Thyroid gland (tissue), 4 donors: ENCODE results near the gene CALU. TPM values are rescaled to one million over a fixed set of nuclear protein-coding genes. Genes with fewer than 3 reads are reported as not detected.

Source experiments
- DNase-seq, 2 donors: peaks; one replicate each; pipeline ENCODE4 v3.0.0-alpha.2; 2019
- H3K27ac ChIP-seq, 3 donors: fragments of 200-600 bp; sonication (generic); 1 replicate in 2 of 3; 2 replicates in 1 of 3; pipeline ENCODE4 v1.5.1; 2016 to 2019; ENCODE audit warnings: mild to moderate bottlenecking in 1 of 3, moderate library complexity in 1 of 3
- H3K27me3 ChIP-seq: fragments of 200-600 bp; sonication (generic); one replicate; pipeline ENCODE4 v1.5.1; 2019
- H3K36me3 ChIP-seq, 2 donors: fragments of 200-600 bp; sonication (generic); one replicate each; pipeline ENCODE4 v1.5.1; 2016 to 2019
- H3K4me1 ChIP-seq, 2 donors: fragments of 200-600 bp; sonication (generic); one replicate each; pipeline ENCODE4 v1.5.1; 2017 to 2019
- H3K4me3 ChIP-seq, 3 donors: fragments of 200-600 bp; sonication (generic); replicated peaks in 1 of 3; 1 replicate in 2 of 3; 2 replicates in 1 of 3; pipeline ENCODE4 v1.5.1; 2016; ENCODE audit warnings: mild to moderate bottlenecking in 1 of 3
- H3K9me3 ChIP-seq: fragments of 200-600 bp; sonication (generic); one replicate; pipeline ENCODE4 v1.5.1; 2017
- POLR2A ChIP-seq, 2 donors: fragments of 450-650 bp; IDR thresholded peaks; one replicate each; pipeline ENCODE4 v1.6.1; 2017; ENCODE audit warnings: antibody characterized with exemption in 2 of 2, mild to moderate bottlenecking in 2 of 2, moderate library complexity in 1 of 2
- WGBS, 2 donors: methylation state at CpG; one replicate each; pipeline ENCODE4 v1.1.5; 2017; 5-methylcytosine and 5-hydroxymethylcytosine counted together
- intact Hi-C: fragments of 100-400 bp; cut with DNase I; formaldehyde crosslinking; loops from one replicate; pipeline ENCODE4 v1.15.1; 2023
- total RNA-seq, 4 donors: library from RNA; depleted of rRNA; stranded (reverse); fragments of >200 nt; gene quantifications; one replicate each; pipeline ENCODE4 v1.2.3, GENCODE V29; 2016
- TF ChIP-seq, protein P1 (sequence below), 6 experiments: fragments of 200-600 bp in 3 of 6; fragments of 450-650 bp in 3 of 6; sonication (generic) in 3 of 6; IDR thresholded peaks; one replicate each; pipeline ENCODE4 v1.5.1; 2016 to 2019; ENCODE audit warnings: antibody characterized with exemption in 6 of 6, mild to moderate bottlenecking in 2 of 6, inconsistent platforms in 1 of 6, moderate library complexity in 1 of 6

Gene CALU
- total RNA-seq, 4 donors from 2014 or later = 115 to 143 (median 132) TPM

DNA sequence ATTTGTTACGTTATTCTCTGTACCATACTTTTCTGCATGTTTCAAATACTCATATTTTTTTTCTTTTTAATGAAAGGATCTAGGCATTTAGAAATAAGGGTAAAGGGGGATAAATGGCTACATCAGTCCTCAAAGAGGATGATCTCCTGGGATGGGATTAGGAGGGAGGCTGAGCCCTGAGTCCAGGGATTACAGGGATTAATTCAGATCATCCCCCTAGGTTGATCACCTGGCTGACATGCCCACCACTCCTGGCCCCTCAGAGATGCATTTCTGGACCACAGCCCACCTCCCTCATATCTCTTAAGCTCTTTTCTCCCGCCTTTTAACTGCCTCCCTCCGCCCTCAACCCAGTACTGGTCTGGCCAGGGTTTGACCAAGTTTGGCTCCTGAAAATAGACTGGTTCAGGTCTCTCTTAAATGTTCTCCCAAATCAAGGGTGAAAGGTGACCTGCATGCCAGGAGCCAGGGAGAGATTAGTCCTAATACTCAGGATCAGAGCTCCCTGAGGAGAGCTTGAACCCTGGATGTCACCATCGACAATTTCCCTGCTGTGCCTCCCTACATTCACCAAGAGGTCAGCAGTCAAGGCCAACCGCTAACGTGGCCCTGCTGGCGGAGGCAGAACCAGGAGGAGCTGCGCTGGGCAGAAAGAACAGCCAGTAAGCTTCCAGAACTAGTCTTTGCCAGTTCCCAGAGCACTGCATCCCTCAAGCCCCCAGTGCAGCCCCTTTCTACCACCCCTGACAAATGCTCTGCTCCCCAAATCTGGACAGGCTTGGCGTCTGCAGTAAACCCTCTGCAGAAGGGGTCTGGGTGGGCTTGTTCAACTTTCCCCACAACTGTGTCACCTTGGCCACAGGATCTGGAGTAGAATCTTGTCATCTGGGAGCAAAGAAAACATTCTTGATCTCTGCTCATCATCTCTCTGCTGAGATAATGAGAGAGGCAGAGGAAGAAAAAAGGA, 49.6 kb downstream of the CALU start:
- Histone ChIP-seq H3K4me1 (peaks cover 8 to 9% of the 10 kb centered on the region in 2 donors), H3K36me3 (no peaks in the 10 kb centered on the region), H3K4me3 (no peak overlapping the region), H3K27ac (no peak overlapping the region), H3K27me3 (no peaks in the 10 kb centered on the region), H3K9me3 (no peaks in the 10 kb centered on the region)
- 81 to 85% methylated on average over 6 to 9 of the region's 9 CpGs for WGBS, 2 donors
- no peak for TF ChIP-seq POLR2A (IDR thresholded peaks at IDR 0.05)
- TF ChIP-seq, protein P1, sequence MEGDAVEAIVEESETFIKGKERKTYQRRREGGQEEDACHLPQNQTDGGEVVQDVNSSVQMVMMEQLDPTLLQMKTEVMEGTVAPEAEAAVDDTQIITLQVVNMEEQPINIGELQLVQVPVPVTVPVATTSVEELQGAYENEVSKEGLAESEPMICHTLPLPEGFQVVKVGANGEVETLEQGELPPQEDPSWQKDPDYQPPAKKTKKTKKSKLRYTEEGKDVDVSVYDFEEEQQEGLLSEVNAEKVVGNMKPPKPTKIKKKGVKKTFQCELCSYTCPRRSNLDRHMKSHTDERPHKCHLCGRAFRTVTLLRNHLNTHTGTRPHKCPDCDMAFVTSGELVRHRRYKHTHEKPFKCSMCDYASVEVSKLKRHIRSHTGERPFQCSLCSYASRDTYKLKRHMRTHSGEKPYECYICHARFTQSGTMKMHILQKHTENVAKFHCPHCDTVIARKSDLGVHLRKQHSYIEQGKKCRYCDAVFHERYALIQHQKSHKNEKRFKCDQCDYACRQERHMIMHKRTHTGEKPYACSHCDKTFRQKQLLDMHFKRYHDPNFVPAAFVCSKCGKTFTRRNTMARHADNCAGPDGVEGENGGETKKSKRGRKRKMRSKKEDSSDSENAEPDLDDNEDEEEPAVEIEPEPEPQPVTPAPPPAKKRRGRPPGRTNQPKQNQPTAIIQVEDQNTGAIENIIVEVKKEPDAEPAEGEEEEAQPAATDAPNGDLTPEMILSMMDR (IDR thresholded peaks at IDR 0.05) = no peak
- intact Hi-C loops = no loop called here
- no peak for DNase-seq

DNA sequence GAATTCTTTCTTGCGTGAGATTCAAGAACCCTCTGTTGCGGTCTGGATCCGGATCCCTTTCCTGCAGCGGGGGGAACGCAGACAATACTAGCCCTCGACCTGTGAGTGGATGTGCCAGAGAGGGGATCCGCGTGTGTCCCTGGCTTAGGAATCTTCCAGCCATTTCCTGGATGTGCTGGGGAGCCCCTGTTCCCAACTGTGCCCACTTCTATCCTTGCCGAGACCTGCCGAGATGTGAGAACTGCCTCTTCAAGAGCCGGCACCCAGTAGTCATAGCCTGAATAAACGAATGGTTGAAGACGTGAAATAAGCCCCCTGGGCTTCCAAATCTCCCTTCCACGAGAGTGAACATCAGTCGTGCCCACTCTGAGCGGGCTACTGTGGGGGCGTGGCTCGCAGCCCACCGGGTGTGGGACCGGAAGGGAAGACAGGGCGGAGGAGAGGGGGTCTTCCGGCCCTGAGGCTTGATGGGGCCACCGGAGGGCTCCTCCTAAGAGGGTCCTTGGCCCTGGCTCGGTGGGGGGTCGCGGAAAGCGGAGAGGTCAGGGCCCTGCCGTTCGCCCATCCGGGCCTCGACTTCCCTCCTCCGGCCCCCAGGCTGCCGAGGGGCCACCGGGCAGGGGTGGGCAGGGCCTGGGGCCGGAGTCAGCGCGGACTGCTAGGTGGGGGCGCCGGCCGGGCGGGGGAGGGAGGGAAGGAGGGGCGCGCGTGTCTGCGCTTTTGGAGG, 51.3 kb downstream of the CALU start:
- Histone ChIP-seq H3K9me3 (no peaks in the 10 kb centered on the region), H3K4me3 (peak overlapping the region in 2 of 3 donors; percentile 59 to 88), H3K36me3 (no peaks in the 10 kb centered on the region), H3K27ac (peak overlapping the region in 1 of 3 donors; percentile 37), H3K4me1 (peaks cover 8 to 9% of the 10 kb centered on the region in 2 donors), H3K27me3 (no peaks in the 10 kb centered on the region)
- intact Hi-C loops = no loop called here
- WGBS, 2 donors = 23 to 33% methylated on average over 16 to 20 of the region's 45 CpGs
- TF ChIP-seq, protein P1 (IDR thresholded peaks at IDR 0.05) = peak in 1 of 6 experiments; percentile 1
- no peak for TF ChIP-seq POLR2A (IDR thresholded peaks at IDR 0.05)
- no peak for DNase-seq

DNA sequence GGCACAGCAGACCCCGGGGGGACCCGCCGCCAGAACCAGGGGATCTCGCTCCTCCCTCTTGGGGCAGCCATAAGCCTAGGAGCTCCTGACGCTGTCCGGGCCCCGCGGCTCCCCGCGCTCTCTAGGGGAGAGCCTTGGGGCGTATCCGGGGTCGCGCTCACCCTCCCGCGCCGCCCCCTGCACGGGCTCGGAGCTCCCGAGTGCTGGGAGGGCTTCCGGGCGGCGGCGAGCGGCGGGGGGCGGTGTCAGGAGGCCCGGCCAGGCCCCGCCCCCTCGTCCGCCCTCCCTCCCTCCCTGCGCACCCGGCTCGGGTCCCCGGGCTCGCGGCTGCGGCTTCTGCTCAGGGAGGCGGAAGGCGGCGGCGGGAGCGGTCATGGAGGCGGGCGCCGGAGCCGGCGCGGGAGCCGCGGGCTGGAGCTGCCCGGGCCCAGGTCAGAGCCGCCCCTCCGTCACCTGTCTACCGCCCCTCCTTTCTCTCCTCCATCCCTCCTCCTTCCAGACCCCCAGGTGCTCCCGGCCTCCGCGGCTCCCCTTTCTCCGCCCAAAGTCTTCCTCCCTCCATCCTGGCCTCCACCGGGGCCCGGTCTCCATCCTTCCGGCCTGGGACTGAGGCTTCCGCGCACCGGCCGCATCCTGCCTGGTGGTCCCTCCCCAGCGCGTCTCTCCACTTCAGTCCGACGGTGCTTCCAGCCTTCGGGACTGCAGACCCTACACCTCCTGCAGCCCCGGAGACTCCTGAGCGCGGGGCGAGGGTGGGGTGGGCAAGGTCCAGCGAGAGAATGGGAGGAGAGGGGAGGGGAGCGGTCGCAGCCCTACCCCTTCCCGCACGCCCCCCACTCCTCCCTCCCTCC, 52.2 kb downstream of the CALU start, which contains the start of gene CCDC136:
Gene CCDC136, plus strand, starts transcription at position 848 of the 851 bp plus-strand sequence. CDS start 444 bp downstream, outside the sequence.
- 0% methylated on average over 26 to 38 of the region's 80 CpGs for WGBS, 2 donors
- H3K36me3 ChIP-seq = no peaks in the 10 kb centered on the region
- DNase-seq = peak; percentile 62 to 67
- intact Hi-C loops = no loop called here
- no peaks in the 10 kb centered on the region for H3K9me3 ChIP-seq
- peak within 1 kb of the TSS; percentile 58 to 88 (median 59) for H3K4me3 ChIP-seq
- no peak for TF ChIP-seq POLR2A (IDR thresholded peaks at IDR 0.05)
- TF ChIP-seq, protein P1 (IDR thresholded peaks at IDR 0.05) = no peak
- H3K27ac ChIP-seq = peak within 1 kb of the TSS in 1 of 3 donors; percentile 37
- no peaks in the 10 kb centered on the region for H3K27me3 ChIP-seq
- peaks cover 8 to 9% of the 10 kb centered on the region in 2 donors for H3K4me1 ChIP-seq

DNA sequence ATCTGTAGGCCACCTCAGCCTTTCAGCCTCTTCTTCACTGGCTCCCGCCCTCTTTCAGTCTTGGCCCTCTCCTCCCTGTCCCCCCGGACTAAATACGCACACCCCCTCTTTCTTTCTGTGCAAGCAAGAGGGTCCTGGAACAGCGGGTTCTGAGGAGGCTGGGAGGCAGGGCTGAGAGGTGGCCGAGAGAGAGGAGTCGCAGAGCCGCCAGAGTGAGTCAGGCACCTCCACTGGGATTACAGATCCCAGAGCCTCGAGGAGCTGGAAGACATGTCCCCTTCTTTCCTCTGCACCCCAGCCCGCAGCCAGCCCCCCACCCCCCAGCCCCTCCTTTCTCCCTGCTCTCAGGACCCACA, 52.8 kb downstream of the CALU start:
- 9 to 21% methylated on average over 8 of the region's 9 CpGs for WGBS, 2 donors
- intact Hi-C loops = no loop called here

More for the DNA sequence above, 52.8 kb downstream of the CALU start:
- DNase-seq = no peak
- H3K27ac ChIP-seq = no peak overlapping the region
- peak overlapping the region in 1 of 3 donors; percentile 88 for H3K4me3 ChIP-seq
- TF ChIP-seq, protein P1 (IDR thresholded peaks at IDR 0.05) = no peak
- TF ChIP-seq POLR2A (IDR thresholded peaks at IDR 0.05) = no peak
- H3K36me3 ChIP-seq = no peaks in the 10 kb centered on the region
- H3K4me1 ChIP-seq = peaks cover 8 to 9% of the 10 kb centered on the region in 2 donors
- no peaks in the 10 kb centered on the region for H3K27me3 ChIP-seq
- H3K9me3 ChIP-seq = no peaks in the 10 kb centered on the region
